H1 (cell line): ENCODE measurements around the gene VEGFD. TPM values are rescaled to one million over a fixed set of nuclear protein-coding genes. Genes with fewer than 3 reads are reported as not detected.

ENCODE experiments used
- NANOG ChIP-seq: IDR thresholded peaks from 2 replicates; pipeline ENCODE4 v1.6.1; 2011; ENCODE audit warnings: low read length, low read depth, mild to moderate bottlenecking, inconsistent platforms; ENCODE audit not compliant: insufficient read depth, poor library complexity, severe bottlenecking
- ZNF274 ChIP-seq: IDR thresholded peaks from 2 replicates; pipeline ENCODE4 v1.7.0; 2012; ENCODE audit warnings: low read length, borderline replicate concordance; ENCODE audit errors: extremely low read depth
- polyA plus RNA-seq, 7 experiments: library from polyadenylated mRNA; depleted of rRNA in 3 of 7; stranded (reverse) in 5 of 7; unstranded in 2 of 7; fragments of >200 nt in 5 of 7; fragments of 200-250 nt in 2 of 7; gene quantifications; 1 replicate in 5 of 7; 2 replicates in 1 of 7; 4 replicates in 1 of 7; pipeline versions ENCODE4 v1.2.1 to v1.2.3, GENCODE V29; 2011 to 2013; ENCODE audit warnings: missing spikeins in 2 of 7, mixed read lengths in 2 of 7
- total RNA-seq: library from RNA; stranded (reverse); fragmentation: NEBNext Ultra II Directional; extraction: Animal tissue kit (Norgen Biotek cat#: 25700); gene quantifications from 2 replicates; pipeline ENCODE4 v1.2.1, GENCODE V29; 2021
- TF ChIP-seq, protein P1 (sequence below): IDR thresholded peaks from 2 replicates; pipeline ENCODE4 v1.6.1; 2011; ENCODE audit warnings: low read length, improper control_type of control experiment

Gene VEGFD
- total and polyA plus RNA-seq, 2 of the 8 experiments (the other 6 are each of a cell fraction or from before 2014, with no cell fraction given), result 0.06 TPM; not detected in 1

DNA sequence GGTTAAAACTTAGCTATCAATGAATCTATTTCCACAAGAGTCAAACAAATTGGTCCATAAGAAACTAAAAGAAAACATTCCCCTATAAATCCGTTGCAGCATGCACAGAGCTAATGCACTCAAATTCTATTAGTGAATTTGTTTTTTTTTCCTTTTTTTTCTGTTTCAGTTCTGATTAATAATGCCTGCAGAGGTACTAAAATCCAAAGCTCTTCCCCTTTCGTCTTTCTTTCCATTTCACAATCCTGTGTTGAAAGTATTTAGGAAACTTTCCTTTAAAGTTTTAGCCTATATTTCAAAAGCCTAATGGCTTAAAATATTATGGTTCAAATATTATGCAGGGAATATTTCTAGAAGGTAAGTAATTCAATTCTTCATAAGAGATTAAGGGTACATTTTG, 45.9 kb upstream of the VEGFD start (continued):
- TF ChIP-seq ZNF274 (no peak), NANOG (no peak)
- TF ChIP-seq, protein P1, sequence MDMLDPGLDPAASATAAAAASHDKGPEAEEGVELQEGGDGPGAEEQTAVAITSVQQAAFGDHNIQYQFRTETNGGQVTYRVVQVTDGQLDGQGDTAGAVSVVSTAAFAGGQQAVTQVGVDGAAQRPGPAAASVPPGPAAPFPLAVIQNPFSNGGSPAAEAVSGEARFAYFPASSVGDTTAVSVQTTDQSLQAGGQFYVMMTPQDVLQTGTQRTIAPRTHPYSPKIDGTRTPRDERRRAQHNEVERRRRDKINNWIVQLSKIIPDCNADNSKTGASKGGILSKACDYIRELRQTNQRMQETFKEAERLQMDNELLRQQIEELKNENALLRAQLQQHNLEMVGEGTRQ, result no peak
